Measurements from ENCODE around the gene MAPK11. TPM values are rescaled to one million over a fixed set of nuclear protein-coding genes. Genes with fewer than 3 reads are reported as not detected.

Gene MAPK11
- total RNA-seq, 1 donor from 2014 or later, result not detected

DNA sequence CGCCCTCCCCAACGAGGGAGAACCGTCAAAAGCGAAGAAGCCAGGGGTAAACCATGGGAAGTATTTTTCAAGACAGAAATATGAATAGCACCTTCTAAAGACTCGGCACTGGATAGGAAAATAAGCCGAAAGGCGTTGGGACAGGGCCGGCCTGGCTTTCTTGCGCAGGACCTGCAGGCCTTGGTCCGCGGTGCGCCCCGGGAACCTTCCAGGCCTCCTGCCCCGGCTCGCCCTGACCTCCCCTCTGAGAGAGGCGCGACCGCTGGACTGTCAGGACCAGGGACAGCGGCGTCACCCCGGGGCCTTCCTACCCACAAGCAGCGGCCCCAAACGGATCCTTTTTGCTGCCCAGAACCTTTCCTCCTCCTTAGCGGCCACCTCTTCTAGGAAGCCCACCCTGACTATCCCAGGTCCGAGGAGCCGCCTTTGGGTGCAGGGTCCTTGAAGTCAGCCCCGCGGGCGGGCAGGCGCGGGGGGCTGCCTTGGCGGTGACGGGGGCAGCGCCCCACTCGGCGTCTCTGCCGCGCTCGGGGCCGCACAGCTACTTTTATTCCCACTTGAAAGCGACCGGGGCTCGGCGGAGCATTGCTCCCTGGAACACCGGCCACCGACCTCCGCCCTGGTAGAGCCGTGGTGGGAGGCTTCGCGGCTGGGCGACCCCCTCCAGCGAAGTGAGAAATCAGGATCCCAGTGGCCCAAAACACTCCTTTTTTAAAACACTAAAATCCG lies 650 bp upstream of the MAPK11 start:
- peak; percentile 92 for DNase-seq (ENCODE audit: low spot score)
- Histone ChIP-seq H3K79me2 (ENCODE audit: low read depth) (no peaks in the 10 kb centered on the region), H3F3A (ENCODE audit: low read depth) (peaks cover 34% of the 10 kb centered on the region), H3K4me2 (peak overlapping the region; percentile 92), H3K27me3 (peaks cover 57% of the 10 kb centered on the region), H4K20me1 (ENCODE audit: low read depth) (peaks cover 59% of the 10 kb centered on the region), H3K9ac (no peak overlapping the region), H3K36me3 (no peaks in the 10 kb centered on the region), H3K4me3 (peak overlapping the region; percentile 49), H3K9me3 (ENCODE audit: low read depth) (no peaks in the 10 kb centered on the region), H3K4me1 (peaks cover 22% of the 10 kb centered on the region), H2AFZ (replicated peaks) (no peak overlapping the region), H3K27ac (no peak overlapping the region)
- Mint-ChIP-seq H3K9me3 (peaks cover 2% of the 10 kb centered on the region), H3K4me3 (peak overlapping the region; percentile 83), H3K27me3 (ENCODE audit: insufficient read depth, low read depth) (peaks cover 10% of the 10 kb centered on the region), H3K36me3 (peaks cover 11% of the 10 kb centered on the region), H3K27ac (peak overlapping the region; percentile 66), H3K4me1 (peaks cover 27% of the 10 kb centered on the region)
- TF ChIP-seq EZH2phosphoT487 (IDR thresholded peaks at IDR 0.05) (peak; percentile 61), EZH2 (IDR thresholded peaks at IDR 0.05) (peak; percentile 70)
- TF ChIP-seq, protein P1, sequence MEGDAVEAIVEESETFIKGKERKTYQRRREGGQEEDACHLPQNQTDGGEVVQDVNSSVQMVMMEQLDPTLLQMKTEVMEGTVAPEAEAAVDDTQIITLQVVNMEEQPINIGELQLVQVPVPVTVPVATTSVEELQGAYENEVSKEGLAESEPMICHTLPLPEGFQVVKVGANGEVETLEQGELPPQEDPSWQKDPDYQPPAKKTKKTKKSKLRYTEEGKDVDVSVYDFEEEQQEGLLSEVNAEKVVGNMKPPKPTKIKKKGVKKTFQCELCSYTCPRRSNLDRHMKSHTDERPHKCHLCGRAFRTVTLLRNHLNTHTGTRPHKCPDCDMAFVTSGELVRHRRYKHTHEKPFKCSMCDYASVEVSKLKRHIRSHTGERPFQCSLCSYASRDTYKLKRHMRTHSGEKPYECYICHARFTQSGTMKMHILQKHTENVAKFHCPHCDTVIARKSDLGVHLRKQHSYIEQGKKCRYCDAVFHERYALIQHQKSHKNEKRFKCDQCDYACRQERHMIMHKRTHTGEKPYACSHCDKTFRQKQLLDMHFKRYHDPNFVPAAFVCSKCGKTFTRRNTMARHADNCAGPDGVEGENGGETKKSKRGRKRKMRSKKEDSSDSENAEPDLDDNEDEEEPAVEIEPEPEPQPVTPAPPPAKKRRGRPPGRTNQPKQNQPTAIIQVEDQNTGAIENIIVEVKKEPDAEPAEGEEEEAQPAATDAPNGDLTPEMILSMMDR (IDR thresholded peaks at IDR 0.05), result no peak

DNA sequence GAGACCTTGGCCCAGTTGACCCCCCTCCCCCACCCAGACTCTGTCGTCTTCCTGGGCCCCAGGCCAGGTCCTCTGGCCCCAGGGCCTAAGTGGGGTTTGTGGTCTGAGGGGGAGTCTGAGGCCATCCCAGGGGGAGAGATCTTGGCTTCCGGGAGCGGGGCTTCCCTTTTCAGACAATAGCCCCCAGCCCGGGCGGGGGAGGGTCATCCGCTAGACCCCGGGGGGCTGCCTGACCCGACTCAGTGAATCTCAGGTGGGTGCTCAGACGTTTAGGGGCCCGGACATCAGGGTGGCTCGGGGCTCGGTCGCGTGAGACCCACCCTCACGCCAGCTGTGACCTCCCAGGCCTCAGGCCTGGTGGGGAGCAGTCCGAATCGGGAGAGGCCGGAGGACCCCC lies 609 bp downstream of the MAPK11 start:
- Histone ChIP-seq H3K9ac (no peak overlapping the region), H3F3A (ENCODE audit: low read depth) (peaks cover 25% of the 10 kb centered on the region), H3K4me1 (peaks cover 22% of the 10 kb centered on the region), H3K27ac (no peak overlapping the region), H3K4me3 (peak overlapping the region; percentile 49), H4K20me1 (ENCODE audit: low read depth) (peaks cover 56% of the 10 kb centered on the region), H3K27me3 (peaks cover 69% of the 10 kb centered on the region), H3K36me3 (no peaks in the 10 kb centered on the region), H3K79me2 (ENCODE audit: low read depth) (no peaks in the 10 kb centered on the region), H3K9me3 (ENCODE audit: low read depth) (no peaks in the 10 kb centered on the region), H2AFZ (replicated peaks) (no peak overlapping the region), H3K4me2 (peak overlapping the region; percentile 92)
- DNase-seq (ENCODE audit: low spot score), result no peak
- H3K27me3 Mint-ChIP-seq (ENCODE audit: insufficient read depth, low read depth), result peaks cover 10% of the 10 kb centered on the region
- H3K9me3 Mint-ChIP-seq, result peaks cover 2% of the 10 kb centered on the region
- TF ChIP-seq, protein P1 (IDR thresholded peaks at IDR 0.05), result no peak
- no peak for TF ChIP-seq EZH2 (IDR thresholded peaks at IDR 0.05)
- no peak for TF ChIP-seq EZH2phosphoT487 (IDR thresholded peaks at IDR 0.05)
- H3K36me3 Mint-ChIP-seq, result peaks cover 5% of the 10 kb centered on the region
- peaks cover 21% of the 10 kb centered on the region for H3K4me1 Mint-ChIP-seq
- no peak overlapping the region for H3K27ac Mint-ChIP-seq
- peak overlapping the region; percentile 79 for H3K4me3 Mint-ChIP-seq

- Histone ChIP-seq H3K79me2 (ENCODE audit: low read depth) (no peaks in the 10 kb centered on the region), H2AFZ (replicated peaks) (no peak overlapping the region), H3K27me3 (peaks cover 77% of the 10 kb centered on the region), H3K4me1 (peaks cover 22% of the 10 kb centered on the region), H3K36me3 (no peaks in the 10 kb centered on the region), H3K4me3 (no peak overlapping the region), H3K9me3 (ENCODE audit: low read depth) (no peaks in the 10 kb centered on the region), H3F3A (ENCODE audit: low read depth) (peaks cover 25% of the 10 kb centered on the region), H3K27ac (no peak overlapping the region), H4K20me1 (ENCODE audit: low read depth) (peaks cover 49% of the 10 kb centered on the region), H3K9ac (no peak overlapping the region), H3K4me2 (no peak overlapping the region)
- TF ChIP-seq EZH2phosphoT487 (IDR thresholded peaks at IDR 0.05), result no peak
- TF ChIP-seq, protein P1 (IDR thresholded peaks at IDR 0.05), result no peak
- no peak for TF ChIP-seq EZH2 (IDR thresholded peaks at IDR 0.05)
- Mint-ChIP-seq H3K27ac (no peak overlapping the region), H3K36me3 (peaks cover under 1% of the 10 kb centered on the region), H3K4me3 (peak overlapping the region; percentile 79), H3K27me3 (ENCODE audit: insufficient read depth, low read depth) (peaks cover 5% of the 10 kb centered on the region), H3K9me3 (peaks cover 2% of the 10 kb centered on the region), H3K4me1 (peaks cover 15% of the 10 kb centered on the region)
- no peak for DNase-seq (ENCODE audit: low spot score)
Observed at GRCh38 chr22:50268655-50269113, 1.5 kb downstream of the MAPK11 start.
